MM.1S (cell line): ENCODE results near the gene ATP1A4.

Experiments
- DNase-seq: peaks from one replicate; pipeline ENCODE4 v3.0.0-alpha.2; 2015
- H2AFZ ChIP-seq: fragments of 300-600 bp; sonication (generic); 2 replicates; pipeline ENCODE4 v1.6.0; 2016; ENCODE audit warnings: antibody characterized with exemption, low read length
- H3F3A ChIP-seq: fragments of 300-600 bp; sonication (generic); 2 replicates; pipeline ENCODE4 v1.6.1; 2016; ENCODE audit warnings: mild to moderate bottlenecking, antibody characterized with exemption, low read length, moderate library complexity, mixed read lengths; ENCODE audit not compliant: insufficient read depth
- H3K27ac ChIP-seq: fragments of 300-600 bp; sonication (generic); 2 replicates; pipeline ENCODE4 v1.5.1; 2016; ENCODE audit warnings: mild to moderate bottlenecking, low read length
- H3K27me3 ChIP-seq: fragments of 300-600 bp; sonication (generic); replicated peaks from 2 replicates; pipeline ENCODE4 v1.6.0; 2016; ENCODE audit warnings: low read length; ENCODE audit not compliant: insufficient read depth
- H3K36me3 ChIP-seq: fragments of 300-600 bp; sonication (generic); replicated peaks from 2 replicates; pipeline ENCODE4 v1.6.1; 2016; ENCODE audit warnings: mild to moderate bottlenecking, low read length, mixed read lengths; ENCODE audit not compliant: insufficient read depth
- H3K4me1 ChIP-seq: fragments of 300-600 bp; sonication (generic); 2 replicates; pipeline ENCODE4 v1.6.1; 2016; ENCODE audit warnings: low read length, mixed read lengths
- H3K4me2 ChIP-seq: fragments of 300-600 bp; sonication (generic); 2 replicates; pipeline ENCODE4 v1.6.0; 2016; ENCODE audit warnings: low read depth, low read length
- H3K4me3 ChIP-seq: fragments of 300-600 bp; sonication (generic); 2 replicates; pipeline ENCODE4 v1.5.1; 2016; ENCODE audit warnings: low read length, mixed read lengths
- H3K79me2 ChIP-seq: fragments of 300-600 bp; sonication (generic); 2 replicates; pipeline ENCODE4 v1.6.1; 2016; ENCODE audit warnings: mixed run types, low read length, mixed read lengths
- H3K9ac ChIP-seq: fragments of 300-600 bp; sonication (generic); 2 replicates; pipeline ENCODE4 v1.6.1; 2016; ENCODE audit warnings: low read length, mixed read lengths
- H3K9me2 ChIP-seq: fragments of 300-600 bp; sonication (generic); replicated peaks from 2 replicates; pipeline ENCODE4 v1.6.1; 2016; ENCODE audit warnings: mild to moderate bottlenecking, low read length, mixed read lengths; ENCODE audit not compliant: insufficient read depth
- H3K9me3 ChIP-seq: fragments of 300-600 bp; sonication (generic); replicated peaks from 2 replicates; pipeline ENCODE4 v1.6.1; 2016; ENCODE audit warnings: mild to moderate bottlenecking, low read length, mixed read lengths; ENCODE audit not compliant: insufficient read depth
- H4K20me1 ChIP-seq: fragments of 300-600 bp; sonication (generic); 2 replicates; pipeline ENCODE4 v1.6.1; 2016; ENCODE audit warnings: mild to moderate bottlenecking, low read length, moderate library complexity, mixed read lengths; ENCODE audit not compliant: insufficient read depth
- EZH2 ChIP-seq: fragments of 300-600 bp; sonication (generic); optimal IDR thresholded peaks from 2 replicates; pipeline ENCODE3; 2017; ENCODE audit warnings: low read depth, mild to moderate bottlenecking, antibody characterized with exemption, low read length, mixed read lengths
- EZH2phosphoT487 ChIP-seq: fragments of 300-600 bp; sonication (generic); IDR thresholded peaks from 2 replicates; pipeline ENCODE4 v1.6.1; 2018; ENCODE audit warnings: antibody characterized with exemption, low read length
- TF ChIP-seq, protein P1 (sequence below): fragments of 300-600 bp; sonication (generic); IDR thresholded peaks from 2 replicates; pipeline ENCODE4 v1.5.1; 2016; ENCODE audit warnings: antibody characterized with exemption, low read length, mixed read lengths

Gene ATP1A4

DNA sequence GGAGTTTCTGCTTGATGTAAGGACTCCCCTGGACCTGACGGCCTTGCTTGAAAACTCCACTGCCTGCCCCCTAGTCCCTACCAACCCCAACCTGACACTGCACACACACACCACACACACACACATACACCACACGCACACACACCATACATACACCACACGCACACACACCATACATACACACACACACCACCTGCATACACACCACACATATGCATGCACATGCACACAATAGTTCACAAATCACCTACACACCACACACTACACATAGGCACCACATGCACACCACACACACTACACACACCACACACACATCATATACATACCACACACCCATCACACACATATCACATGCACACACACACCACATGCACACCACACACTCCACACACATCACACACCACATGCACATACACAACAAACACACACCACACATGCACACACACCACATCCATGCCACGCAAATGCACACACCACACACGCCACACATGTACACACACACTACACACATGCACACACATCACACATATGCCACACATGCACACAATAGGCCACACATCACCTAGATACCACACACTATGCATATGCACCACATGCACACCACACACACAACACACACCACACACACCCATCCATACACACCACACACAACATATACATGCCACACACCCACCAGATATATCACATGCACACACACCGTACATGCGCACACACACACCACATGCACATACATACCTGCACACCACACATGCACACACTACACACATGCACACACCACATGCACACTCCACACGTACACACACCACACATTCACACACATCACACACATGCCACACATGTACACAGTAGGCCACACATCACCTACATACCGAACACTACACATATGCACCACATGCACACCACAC is 42.7 kb downstream of the ATP1A4 start:
- no peak overlapping the region for H3K9ac ChIP-seq
- H2AFZ ChIP-seq = no peak overlapping the region
- no peaks in the 10 kb centered on the region for H3K36me3 ChIP-seq
- H3K4me1 ChIP-seq = peaks cover 7% of the 10 kb centered on the region; the same call in 1 of the 2 replicates
- no peak overlapping the region for H3K4me2 ChIP-seq
- TF ChIP-seq EZH2 = no peak
- TF ChIP-seq EZH2phosphoT487 = no peak
- TF ChIP-seq, protein P1, sequence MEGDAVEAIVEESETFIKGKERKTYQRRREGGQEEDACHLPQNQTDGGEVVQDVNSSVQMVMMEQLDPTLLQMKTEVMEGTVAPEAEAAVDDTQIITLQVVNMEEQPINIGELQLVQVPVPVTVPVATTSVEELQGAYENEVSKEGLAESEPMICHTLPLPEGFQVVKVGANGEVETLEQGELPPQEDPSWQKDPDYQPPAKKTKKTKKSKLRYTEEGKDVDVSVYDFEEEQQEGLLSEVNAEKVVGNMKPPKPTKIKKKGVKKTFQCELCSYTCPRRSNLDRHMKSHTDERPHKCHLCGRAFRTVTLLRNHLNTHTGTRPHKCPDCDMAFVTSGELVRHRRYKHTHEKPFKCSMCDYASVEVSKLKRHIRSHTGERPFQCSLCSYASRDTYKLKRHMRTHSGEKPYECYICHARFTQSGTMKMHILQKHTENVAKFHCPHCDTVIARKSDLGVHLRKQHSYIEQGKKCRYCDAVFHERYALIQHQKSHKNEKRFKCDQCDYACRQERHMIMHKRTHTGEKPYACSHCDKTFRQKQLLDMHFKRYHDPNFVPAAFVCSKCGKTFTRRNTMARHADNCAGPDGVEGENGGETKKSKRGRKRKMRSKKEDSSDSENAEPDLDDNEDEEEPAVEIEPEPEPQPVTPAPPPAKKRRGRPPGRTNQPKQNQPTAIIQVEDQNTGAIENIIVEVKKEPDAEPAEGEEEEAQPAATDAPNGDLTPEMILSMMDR = no peak
- no peaks in the 10 kb centered on the region for H4K20me1 ChIP-seq
- H3K9me2 ChIP-seq = no peaks in the 10 kb centered on the region
- no peaks in the 10 kb centered on the region for H3K79me2 ChIP-seq
- no peak for DNase-seq
- no peaks in the 10 kb centered on the region for H3K27me3 ChIP-seq
- H3F3A ChIP-seq = no peaks in the 10 kb centered on the region
- no peak overlapping the region for H3K27ac ChIP-seq
- no peak overlapping the region for H3K4me3 ChIP-seq
- H3K9me3 ChIP-seq = no peaks in the 10 kb centered on the region

GRCh38 chr1:160194737-160195059 is 43.3 kb downstream of the ATP1A4 start:
- H3K79me2 ChIP-seq = no peaks in the 10 kb centered on the region
- H3K4me3 ChIP-seq = no peak overlapping the region

GRCh38 chr1:160196143-160196542 is 44.7 kb downstream of the ATP1A4 start:
- peak; percentile 27 for DNase-seq
- no peak overlapping the region for H2AFZ ChIP-seq
- H4K20me1 ChIP-seq = no peaks in the 10 kb centered on the region
- H3K27ac ChIP-seq = no peak overlapping the region
- H3K4me1 ChIP-seq = peaks cover 7% of the 10 kb centered on the region; the same call in 1 of the 2 replicates
- TF ChIP-seq EZH2 = no peak
- TF ChIP-seq, protein P1 = no peak
- TF ChIP-seq EZH2phosphoT487 = no peak
- no peaks in the 10 kb centered on the region for H3K79me2 ChIP-seq
- H3K9me3 ChIP-seq = no peaks in the 10 kb centered on the region
- H3K4me2 ChIP-seq = peak overlapping the region; percentile 5; the same call in 1 of the 2 replicates
- no peaks in the 10 kb centered on the region for H3F3A ChIP-seq
- no peak overlapping the region for H3K4me3 ChIP-seq
- no peak overlapping the region for H3K9ac ChIP-seq
- no peaks in the 10 kb centered on the region for H3K9me2 ChIP-seq
- no peaks in the 10 kb centered on the region for H3K36me3 ChIP-seq
- no peaks in the 10 kb centered on the region for H3K27me3 ChIP-seq

More at GRCh38 chr1:160194737-160195059, 43.3 kb downstream of the ATP1A4 start:
- no peaks in the 10 kb centered on the region for H4K20me1 ChIP-seq
- DNase-seq = no peak
- H3K4me2 ChIP-seq = no peak overlapping the region
- H3F3A ChIP-seq = no peaks in the 10 kb centered on the region
- TF ChIP-seq, protein P1 = no peak
- TF ChIP-seq EZH2 (no peak), EZH2phosphoT487 (no peak)
- H3K9me2 ChIP-seq = no peaks in the 10 kb centered on the region
- H3K9ac ChIP-seq = no peak overlapping the region
- peaks cover 7% of the 10 kb centered on the region; the same call in 1 of the 2 replicates for H3K4me1 ChIP-seq
- H3K27ac ChIP-seq = no peak overlapping the region
- no peaks in the 10 kb centered on the region for H3K27me3 ChIP-seq
- H3K9me3 ChIP-seq = no peaks in the 10 kb centered on the region
- H2AFZ ChIP-seq = no peak overlapping the region
- H3K36me3 ChIP-seq = no peaks in the 10 kb centered on the region
